Ovary (tissue), 3 donors: ENCODE data around the gene BAIAP2L1.
"Not testable (repeated sequence)": the region's sequence is repeated elsewhere in the genome, so short reads cannot be mapped to it uniquely, and the experiment has no call there.

Source experiments
- EP300 ChIP-seq: sonication (generic); formaldehyde crosslinking; IDR thresholded peaks from one replicate; pipeline ENCODE4 v1.6.1; 2017; ENCODE audit warnings: antibody characterized with exemption
- POLR2A ChIP-seq: fragments of 450-650 bp; IDR thresholded peaks from one replicate; pipeline ENCODE4 v1.6.1; 2017; ENCODE audit warnings: antibody characterized with exemption, mild to moderate bottlenecking, moderate library complexity
- TF ChIP-seq, protein P1 (sequence below), 3 donors: fragments of 450-650 bp in 2 of 3; fragments of 200-600 bp in 1 of 3; IDR thresholded peaks; one replicate each; pipeline versions ENCODE4 v1.5.1 to v1.8.0; 2016 to 2022; ENCODE audit warnings: antibody characterized with exemption in 3 of 3, mild to moderate bottlenecking in 1 of 3
- donor health status: DM: no; HTN: no; CAD: no.

GRCh38 chr7:98413655-98414054 lies 12.8 kb upstream of the BAIAP2L1 start:
- TF ChIP-seq POLR2A, EP300: not testable (repeated sequence)
- TF ChIP-seq, protein P1, sequence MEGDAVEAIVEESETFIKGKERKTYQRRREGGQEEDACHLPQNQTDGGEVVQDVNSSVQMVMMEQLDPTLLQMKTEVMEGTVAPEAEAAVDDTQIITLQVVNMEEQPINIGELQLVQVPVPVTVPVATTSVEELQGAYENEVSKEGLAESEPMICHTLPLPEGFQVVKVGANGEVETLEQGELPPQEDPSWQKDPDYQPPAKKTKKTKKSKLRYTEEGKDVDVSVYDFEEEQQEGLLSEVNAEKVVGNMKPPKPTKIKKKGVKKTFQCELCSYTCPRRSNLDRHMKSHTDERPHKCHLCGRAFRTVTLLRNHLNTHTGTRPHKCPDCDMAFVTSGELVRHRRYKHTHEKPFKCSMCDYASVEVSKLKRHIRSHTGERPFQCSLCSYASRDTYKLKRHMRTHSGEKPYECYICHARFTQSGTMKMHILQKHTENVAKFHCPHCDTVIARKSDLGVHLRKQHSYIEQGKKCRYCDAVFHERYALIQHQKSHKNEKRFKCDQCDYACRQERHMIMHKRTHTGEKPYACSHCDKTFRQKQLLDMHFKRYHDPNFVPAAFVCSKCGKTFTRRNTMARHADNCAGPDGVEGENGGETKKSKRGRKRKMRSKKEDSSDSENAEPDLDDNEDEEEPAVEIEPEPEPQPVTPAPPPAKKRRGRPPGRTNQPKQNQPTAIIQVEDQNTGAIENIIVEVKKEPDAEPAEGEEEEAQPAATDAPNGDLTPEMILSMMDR (IDR thresholded peaks at IDR 0.05): not testable (repeated sequence)
